Measurements from ENCODE around the gene DDX31.

Gene DDX31

DNA sequence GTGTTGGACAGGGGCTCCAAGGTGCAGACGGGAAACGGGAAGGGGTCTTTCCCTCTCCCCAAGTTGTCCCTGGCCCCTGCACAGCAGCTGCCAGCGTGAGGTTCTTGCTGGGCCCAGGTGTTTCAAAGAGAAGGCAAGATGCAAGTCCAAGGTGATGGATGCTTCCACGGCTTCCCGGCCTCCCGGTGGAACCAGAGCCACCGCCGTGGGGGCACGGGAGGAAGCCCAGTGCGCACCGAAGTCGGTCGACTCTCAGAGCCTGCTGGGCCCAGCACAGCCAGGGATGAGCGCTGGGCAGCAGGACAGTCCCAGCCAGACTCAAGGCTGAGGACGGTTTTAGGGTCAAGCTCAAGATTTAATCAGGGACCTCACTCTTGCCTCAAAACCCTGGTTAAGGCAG lies 112.6 kb downstream of the DDX31 start:
- DNase-seq (ENCODE audit: low read depth in 1 of 2, low spot score in 1 of 2) = no peak
- Histone ChIP-seq H3K4me3 (replicated peaks; ENCODE audit: insufficient read depth, low read length) (no peak overlapping the region), H3K27ac (replicated peaks) (no peak overlapping the region), H3K27me3 (ENCODE audit: insufficient read depth, poor library complexity, severe bottlenecking) (peaks cover 12% of the 10 kb centered on the region)
- TF ChIP-seq, protein P1, sequence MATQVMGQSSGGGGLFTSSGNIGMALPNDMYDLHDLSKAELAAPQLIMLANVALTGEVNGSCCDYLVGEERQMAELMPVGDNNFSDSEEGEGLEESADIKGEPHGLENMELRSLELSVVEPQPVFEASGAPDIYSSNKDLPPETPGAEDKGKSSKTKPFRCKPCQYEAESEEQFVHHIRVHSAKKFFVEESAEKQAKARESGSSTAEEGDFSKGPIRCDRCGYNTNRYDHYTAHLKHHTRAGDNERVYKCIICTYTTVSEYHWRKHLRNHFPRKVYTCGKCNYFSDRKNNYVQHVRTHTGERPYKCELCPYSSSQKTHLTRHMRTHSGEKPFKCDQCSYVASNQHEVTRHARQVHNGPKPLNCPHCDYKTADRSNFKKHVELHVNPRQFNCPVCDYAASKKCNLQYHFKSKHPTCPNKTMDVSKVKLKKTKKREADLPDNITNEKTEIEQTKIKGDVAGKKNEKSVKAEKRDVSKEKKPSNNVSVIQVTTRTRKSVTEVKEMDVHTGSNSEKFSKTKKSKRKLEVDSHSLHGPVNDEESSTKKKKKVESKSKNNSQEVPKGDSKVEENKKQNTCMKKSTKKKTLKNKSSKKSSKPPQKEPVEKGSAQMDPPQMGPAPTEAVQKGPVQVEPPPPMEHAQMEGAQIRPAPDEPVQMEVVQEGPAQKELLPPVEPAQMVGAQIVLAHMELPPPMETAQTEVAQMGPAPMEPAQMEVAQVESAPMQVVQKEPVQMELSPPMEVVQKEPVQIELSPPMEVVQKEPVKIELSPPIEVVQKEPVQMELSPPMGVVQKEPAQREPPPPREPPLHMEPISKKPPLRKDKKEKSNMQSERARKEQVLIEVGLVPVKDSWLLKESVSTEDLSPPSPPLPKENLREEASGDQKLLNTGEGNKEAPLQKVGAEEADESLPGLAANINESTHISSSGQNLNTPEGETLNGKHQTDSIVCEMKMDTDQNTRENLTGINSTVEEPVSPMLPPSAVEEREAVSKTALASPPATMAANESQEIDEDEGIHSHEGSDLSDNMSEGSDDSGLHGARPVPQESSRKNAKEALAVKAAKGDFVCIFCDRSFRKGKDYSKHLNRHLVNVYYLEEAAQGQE (IDR thresholded peaks at IDR 0.05; ENCODE audit: insufficient replicate concordance, low read depth) = no peak
- no peak for TF ChIP-seq POLR2AphosphoS5 (IDR thresholded peaks at IDR 0.05; ENCODE audit: low read depth)
- TF ChIP-seq SPI1 (IDR thresholded peaks at IDR 0.05; ENCODE audit: borderline replicate concordance, low read depth) = no peak
- no peak for TF ChIP-seq GABPA (IDR thresholded peaks at IDR 0.05; ENCODE audit: low read depth)
- TF ChIP-seq, protein P2, sequence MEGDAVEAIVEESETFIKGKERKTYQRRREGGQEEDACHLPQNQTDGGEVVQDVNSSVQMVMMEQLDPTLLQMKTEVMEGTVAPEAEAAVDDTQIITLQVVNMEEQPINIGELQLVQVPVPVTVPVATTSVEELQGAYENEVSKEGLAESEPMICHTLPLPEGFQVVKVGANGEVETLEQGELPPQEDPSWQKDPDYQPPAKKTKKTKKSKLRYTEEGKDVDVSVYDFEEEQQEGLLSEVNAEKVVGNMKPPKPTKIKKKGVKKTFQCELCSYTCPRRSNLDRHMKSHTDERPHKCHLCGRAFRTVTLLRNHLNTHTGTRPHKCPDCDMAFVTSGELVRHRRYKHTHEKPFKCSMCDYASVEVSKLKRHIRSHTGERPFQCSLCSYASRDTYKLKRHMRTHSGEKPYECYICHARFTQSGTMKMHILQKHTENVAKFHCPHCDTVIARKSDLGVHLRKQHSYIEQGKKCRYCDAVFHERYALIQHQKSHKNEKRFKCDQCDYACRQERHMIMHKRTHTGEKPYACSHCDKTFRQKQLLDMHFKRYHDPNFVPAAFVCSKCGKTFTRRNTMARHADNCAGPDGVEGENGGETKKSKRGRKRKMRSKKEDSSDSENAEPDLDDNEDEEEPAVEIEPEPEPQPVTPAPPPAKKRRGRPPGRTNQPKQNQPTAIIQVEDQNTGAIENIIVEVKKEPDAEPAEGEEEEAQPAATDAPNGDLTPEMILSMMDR (IDR thresholded peaks at IDR 0.05; ENCODE audit: insufficient read depth, low read length) = no peak

DNA sequence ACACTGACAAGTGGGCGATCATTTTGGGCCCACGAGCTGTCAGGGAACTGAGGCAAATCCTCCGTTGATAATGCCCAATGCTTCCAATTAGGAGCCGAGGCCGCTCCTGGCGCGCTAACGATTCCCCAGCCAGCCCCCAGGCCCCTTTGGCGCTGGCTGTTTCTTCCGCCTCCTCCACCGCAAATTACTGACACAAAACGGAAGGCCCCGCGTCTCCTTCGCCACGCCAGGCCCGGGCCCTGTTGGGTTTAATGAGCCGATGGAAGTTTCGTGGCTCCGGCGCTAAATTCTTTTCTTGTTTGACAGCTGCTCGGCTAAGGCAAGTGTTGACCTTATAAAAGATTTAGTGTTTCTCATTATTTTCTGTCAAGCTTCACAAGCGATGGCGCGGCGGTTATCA lies 113.1 kb downstream of the DDX31 start:
- Histone ChIP-seq H3K4me3 (replicated peaks; ENCODE audit: insufficient read depth, low read length) (no peak overlapping the region), H3K27me3 (ENCODE audit: insufficient read depth, poor library complexity, severe bottlenecking) (peaks cover 12% of the 10 kb centered on the region)
- no peak for DNase-seq (ENCODE audit: low read depth in 1 of 2, low spot score in 1 of 2)

DNA sequence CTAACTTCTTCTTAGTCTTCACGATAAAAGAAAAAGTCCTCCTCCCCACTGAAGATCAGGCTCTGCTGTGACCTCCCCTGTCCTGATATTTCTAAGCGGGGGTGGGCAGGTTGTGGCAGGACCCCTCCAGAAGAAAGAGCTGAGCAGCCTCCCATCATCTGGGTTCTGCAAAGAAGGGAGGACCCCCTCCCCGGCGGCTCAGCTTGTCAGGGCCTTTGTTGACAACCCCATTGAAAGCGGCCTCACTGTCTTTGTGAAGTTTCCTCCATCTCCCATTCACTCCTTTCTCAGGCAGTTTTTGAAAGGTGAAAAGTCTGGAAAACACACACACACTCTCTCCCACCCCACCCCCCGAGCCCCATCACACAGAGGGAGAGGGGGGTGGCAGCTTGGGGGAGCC lies 113.5 kb downstream of the DDX31 start:
- no peak overlapping the region for H3K27ac ChIP-seq (replicated peaks)
- H3K4me3 ChIP-seq (replicated peaks; ENCODE audit: insufficient read depth, low read length) = no peak overlapping the region
- no peak for DNase-seq (ENCODE audit: low read depth in 1 of 2, low spot score in 1 of 2)
- TF ChIP-seq POLR2AphosphoS5 (IDR thresholded peaks at IDR 0.05; ENCODE audit: low read depth) (no peak), GABPA (IDR thresholded peaks at IDR 0.05; ENCODE audit: low read depth) (no peak), SPI1 (IDR thresholded peaks at IDR 0.05; ENCODE audit: borderline replicate concordance, low read depth) (no peak)
- TF ChIP-seq, protein P2 (IDR thresholded peaks at IDR 0.05; ENCODE audit: insufficient read depth, low read length) = no peak
- TF ChIP-seq, protein P1 (IDR thresholded peaks at IDR 0.05; ENCODE audit: insufficient replicate concordance, low read depth) = no peak
- H3K27me3 ChIP-seq (ENCODE audit: insufficient read depth, poor library complexity, severe bottlenecking) = peaks cover 8% of the 10 kb centered on the region

More for the DNA sequence above, 113.1 kb downstream of the DDX31 start:
- TF ChIP-seq, protein P2 (IDR thresholded peaks at IDR 0.05; ENCODE audit: insufficient read depth, low read length) = no peak
- TF ChIP-seq POLR2AphosphoS5 (IDR thresholded peaks at IDR 0.05; ENCODE audit: low read depth) = no peak
- TF ChIP-seq SPI1 (IDR thresholded peaks at IDR 0.05; ENCODE audit: borderline replicate concordance, low read depth) = no peak
- TF ChIP-seq, protein P1 (IDR thresholded peaks at IDR 0.05; ENCODE audit: insufficient replicate concordance, low read depth) = no peak
- no peak for TF ChIP-seq GABPA (IDR thresholded peaks at IDR 0.05; ENCODE audit: low read depth)
- no peak overlapping the region for H3K27ac ChIP-seq (replicated peaks)
